Measurements from ENCODE around the gene LVRN. TPM values are rescaled to one million over a fixed set of nuclear protein-coding genes. Genes with fewer than 3 reads are reported as not detected.
"Not testable (repeated sequence)": the region's sequence is repeated elsewhere in the genome, so short reads cannot be mapped to it uniquely, and the experiment has no call there.

LVRN gene, protein sequence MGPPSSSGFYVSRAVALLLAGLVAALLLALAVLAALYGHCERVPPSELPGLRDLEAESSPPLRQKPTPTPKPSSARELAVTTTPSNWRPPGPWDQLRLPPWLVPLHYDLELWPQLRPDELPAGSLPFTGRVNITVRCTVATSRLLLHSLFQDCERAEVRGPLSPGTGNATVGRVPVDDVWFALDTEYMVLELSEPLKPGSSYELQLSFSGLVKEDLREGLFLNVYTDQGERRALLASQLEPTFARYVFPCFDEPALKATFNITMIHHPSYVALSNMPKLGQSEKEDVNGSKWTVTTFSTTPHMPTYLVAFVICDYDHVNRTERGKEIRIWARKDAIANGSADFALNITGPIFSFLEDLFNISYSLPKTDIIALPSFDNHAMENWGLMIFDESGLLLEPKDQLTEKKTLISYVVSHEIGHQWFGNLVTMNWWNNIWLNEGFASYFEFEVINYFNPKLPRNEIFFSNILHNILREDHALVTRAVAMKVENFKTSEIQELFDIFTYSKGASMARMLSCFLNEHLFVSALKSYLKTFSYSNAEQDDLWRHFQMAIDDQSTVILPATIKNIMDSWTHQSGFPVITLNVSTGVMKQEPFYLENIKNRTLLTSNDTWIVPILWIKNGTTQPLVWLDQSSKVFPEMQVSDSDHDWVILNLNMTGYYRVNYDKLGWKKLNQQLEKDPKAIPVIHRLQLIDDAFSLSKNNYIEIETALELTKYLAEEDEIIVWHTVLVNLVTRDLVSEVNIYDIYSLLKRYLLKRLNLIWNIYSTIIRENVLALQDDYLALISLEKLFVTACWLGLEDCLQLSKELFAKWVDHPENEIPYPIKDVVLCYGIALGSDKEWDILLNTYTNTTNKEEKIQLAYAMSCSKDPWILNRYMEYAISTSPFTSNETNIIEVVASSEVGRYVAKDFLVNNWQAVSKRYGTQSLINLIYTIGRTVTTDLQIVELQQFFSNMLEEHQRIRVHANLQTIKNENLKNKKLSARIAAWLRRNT
- total RNA-seq: 0.05 TPM in 1 of 2 replicates, not detected in the other

GRCh38 chr5:115962239-115962564 is at the start of gene LVRN:
LVRN (plus strand) TSS chr5:115962475; CDS start chr5:115962618, 143 bp downstream.
- intact Hi-C loops (cut with micrococcal nuclease): loop anchor here (5.0 kb wide), 1 partner anchor 610 kb away; the partner anchor contains the start of gene SEMA6A

DNA sequence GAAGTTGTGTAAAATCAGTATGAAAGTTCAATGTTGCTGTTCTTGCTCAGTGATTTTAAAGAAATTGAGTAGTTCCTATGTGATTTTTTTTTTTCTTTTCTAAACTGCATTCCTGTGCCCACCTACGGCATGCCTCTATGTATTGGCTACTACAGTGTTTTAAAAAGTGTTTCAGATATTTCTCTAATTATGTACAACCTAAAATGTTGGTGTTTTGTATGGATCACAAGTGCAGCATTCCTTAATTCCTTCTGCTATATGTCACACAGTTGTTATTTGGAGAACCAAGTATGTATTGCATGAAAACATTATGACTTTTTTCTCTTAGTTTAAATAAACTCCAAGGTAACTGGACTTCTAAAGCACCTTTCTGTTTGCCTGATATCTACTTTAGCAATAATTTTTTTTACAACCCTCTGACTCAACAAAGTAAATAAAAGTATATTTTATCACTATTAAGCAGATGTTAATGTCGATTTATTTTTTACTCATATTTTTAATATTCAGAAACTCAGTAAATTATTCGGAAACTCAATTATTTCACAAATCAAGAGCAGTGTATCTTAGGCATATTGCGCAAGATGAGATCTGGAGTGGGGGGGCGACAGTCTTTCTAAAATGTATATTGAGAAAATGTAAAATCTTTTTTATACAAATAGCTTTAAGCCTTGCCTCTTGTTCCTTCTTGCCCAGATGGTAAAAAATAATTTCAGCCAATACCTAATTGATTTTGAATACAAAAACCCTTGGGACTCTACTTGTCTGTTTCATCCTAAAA is 48.5 kb upstream of the LVRN start:
- intact Hi-C loops (cut with micrococcal nuclease): not testable (repeated sequence)

- intact Hi-C loops (cut with micrococcal nuclease): no loop called here
These were observed 42.0 kb upstream of the LVRN start for GRCh38 chr5:115920171-115920725.

DNA sequence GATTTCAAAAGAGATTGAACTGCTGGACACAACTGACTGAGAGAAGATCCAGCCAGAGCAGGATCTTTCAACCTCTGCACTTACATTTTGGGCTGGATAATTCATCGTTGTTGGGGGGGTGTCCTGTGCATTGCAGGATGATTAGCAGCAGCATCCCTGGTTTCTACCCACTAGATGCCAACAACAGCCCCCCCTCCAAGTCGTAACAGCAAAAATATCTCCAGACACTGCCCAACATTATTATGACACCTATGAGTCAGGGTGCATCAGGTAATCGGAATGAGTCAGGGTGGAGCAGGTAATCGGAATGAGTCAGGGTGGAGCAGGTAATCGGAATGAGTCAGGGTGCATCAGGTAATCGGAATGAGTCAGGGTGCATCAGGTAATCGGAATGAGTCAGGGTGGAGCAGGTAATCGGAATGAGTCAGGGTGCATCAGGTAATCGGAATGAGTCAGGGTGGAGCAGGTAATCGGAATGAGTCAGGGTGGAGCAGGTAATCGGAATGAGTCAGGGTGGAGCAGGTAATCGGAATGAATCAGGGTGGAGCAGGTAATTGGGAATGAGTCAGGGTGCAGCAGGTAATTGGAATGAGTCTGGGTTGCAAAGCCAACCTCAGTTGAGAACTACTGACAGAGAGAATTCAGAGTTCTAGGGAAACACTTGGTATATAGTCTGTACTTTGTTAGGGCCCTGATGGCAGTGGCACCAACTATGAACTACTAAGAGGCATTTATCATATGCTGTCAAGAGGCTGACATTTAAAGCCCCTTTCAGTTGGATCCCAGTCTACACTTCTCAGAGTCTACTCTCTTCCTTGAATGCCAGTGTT is 33.5 kb upstream of the LVRN start:
- intact Hi-C loops (cut with micrococcal nuclease): not testable (repeated sequence)

DNA sequence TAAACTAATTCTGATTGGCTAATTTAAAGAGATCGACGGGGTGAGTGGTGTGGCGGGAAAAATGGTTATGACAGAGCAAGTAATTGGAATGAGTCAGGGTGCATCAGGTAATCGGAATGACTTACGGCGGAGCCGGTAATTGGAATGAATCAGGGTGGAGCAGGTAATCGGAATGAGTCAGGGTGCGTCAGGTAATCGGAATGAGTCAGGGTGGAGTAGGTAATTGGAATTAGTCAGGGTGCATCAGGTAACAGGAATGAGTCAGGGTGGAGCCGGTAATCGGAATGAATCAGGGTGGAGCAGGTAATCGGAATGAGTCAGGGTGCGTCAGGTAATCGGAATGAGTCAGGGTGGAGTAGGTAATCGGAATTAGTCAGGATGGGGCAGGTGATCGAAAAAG is 32.1 kb upstream of the LVRN start:
- intact Hi-C loops (cut with micrococcal nuclease): not testable (repeated sequence)

DNA sequence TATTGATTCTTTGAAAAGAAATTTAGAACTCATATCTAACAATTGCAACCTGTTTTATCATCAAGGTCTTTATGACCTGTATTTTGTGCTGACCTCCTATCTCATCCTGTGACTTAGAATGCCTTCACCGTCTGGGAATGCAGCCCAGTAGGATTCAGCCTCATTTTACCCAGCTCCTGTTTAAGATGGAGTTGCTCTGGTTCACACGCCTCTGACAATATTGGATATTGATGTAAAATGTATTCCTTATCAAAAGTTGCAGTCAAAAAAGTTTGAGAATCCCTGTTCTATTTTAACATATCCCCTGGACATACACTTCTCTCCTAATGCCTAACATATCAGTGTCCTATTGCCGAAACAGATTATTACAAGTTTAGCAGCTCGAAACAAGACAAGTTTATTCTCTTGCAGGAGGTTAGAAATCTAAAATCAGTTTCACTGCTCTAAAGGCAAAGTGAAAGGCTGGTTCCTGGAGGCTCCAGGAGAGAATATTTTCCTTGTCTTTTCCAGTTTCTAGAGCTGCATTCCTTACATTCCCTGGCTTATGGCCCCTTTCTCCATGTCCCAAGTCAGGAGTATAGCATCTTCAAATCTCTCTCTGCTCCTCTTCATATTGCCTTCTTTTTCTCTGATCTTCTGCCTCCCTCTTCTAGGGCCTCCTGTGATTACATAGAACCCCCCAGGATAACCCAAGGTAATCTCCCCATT is 31.5 kb upstream of the LVRN start:
- intact Hi-C loops (cut with micrococcal nuclease): no loop called here

DNA sequence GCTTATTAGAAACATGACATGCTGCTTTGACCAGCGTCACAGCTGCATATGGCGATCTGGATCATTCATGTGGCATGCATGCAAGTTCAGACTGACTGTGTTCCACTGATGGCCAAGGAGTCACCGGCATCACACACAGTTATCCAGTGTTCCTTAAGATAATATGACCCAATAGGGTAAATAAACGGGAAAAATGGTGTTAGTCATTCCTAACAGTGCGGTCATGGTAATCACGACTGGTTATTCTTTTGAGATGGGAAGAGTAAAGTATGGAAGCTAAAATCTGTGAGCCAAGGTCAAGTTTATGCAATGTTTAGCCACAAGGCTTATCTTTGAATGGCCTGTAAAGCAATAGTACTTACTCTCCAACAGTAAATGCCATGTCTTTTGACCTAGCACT is 29.3 kb upstream of the LVRN start:
- intact Hi-C loops (cut with micrococcal nuclease): no loop called here

DNA sequence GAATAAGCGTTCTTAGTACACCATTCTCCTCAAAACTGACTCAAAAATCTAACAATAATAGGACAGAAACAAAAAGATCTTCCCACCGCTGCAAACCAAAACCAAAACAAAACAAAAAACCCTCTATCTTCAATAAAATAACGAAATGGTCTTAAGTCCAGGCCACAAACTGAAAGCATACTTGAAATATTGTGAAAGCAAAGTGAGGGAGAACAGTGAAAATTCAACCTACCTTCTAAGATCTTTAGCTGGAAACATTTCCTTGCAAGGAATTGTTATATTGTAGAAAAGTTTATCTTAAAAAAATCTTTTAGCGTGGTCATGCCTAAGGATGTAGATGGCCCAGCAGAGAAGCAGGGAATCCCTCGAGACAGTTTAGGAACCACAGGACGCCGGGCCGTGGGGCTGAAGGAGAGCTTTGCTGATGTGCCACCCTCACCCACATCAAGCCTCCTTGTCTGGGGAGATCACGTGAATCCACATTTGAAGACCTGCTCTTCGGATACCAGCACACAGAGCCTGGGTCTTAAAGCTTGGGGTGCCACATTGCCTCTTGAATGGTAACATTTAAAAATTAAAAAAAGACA is 27.8 kb upstream of the LVRN start:
- intact Hi-C loops (cut with micrococcal nuclease): no loop called here

- intact Hi-C loops (cut with micrococcal nuclease): no loop called here
These were observed 26.2 kb upstream of the LVRN start for GRCh38 chr5:115936031-115936430.

DNA sequence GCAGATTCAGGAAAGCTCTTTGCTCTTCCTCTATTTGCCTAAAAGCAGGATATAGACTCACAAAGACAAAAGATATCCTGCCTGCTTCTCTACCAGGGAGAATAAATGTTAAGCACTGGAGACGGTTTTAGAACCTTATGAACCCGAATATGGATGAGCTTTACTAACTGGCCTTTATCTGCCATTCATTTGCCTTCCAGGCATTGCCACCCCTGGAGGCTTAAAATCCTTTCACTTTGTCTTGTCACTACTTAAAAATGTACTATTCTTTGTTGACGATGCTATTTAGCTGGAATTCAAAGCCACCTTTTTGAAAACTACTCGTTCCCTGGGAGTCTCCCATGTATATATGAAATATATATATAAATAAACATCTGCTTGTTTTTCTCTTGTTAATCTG is 23.2 kb upstream of the LVRN start:
- intact Hi-C loops (cut with micrococcal nuclease): no loop called here

DNA sequence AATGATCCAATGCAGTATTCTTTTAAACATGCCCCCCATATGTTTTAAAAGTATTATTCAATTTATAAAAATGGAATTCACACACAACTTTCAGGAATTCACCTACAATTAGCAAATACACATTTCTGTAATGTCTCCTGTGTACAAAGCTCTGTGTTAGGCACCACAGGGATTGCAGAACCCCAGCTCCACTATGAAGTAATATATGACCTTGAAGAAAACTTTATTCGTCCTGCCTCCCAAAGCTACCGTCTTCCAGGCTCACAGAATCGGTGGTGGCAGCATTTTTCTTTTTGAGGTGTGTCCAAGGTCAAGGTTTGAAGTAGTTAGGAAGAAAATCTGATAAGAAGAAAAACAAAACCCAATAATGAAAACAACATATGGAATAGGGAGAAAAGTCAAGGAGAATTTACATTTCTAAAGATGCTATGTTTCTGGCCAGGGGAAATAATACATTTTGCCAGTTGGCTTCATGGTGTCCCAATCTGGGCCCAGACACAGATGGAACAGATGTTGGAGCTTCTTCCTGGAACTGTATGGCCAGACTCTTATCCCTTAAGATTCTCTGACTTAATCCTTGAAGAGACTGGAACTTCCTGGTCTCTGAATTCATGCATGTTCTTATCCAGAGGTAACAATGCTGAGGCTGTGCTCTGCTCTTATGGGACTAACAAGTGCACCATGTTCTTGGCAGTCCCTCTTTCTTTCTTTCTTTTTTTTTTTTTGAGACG is 22.0 kb upstream of the LVRN start:
- intact Hi-C loops (cut with micrococcal nuclease): no loop called here

DNA sequence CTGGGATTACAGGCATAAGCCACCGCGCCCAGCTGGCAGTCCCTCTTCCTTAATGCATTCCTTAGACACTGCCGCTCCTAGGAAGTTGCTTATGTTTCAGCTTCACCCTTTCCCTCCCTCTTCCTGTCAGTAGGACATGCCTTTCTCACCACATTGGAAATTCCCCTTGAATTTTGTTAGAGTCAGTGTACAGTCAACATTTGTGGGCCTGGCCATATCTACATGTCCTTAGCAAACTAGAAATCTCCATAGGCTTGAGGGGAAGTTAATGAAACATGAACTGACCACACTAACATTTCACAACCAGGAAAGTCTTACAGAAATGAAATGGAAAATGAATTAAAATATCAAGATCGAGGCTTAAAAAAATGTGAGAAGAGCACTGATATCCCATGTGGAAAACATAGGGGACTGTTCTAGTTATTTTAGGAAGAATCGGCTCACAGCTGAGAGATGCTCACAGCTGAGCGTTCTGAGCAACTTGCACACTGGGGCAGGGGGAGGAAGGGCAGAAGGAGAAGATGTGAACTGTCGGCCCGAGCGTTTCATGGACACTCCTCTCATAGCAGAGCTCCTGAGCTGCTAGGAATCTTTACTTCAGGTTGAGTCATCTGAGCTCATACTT is 21.1 kb upstream of the LVRN start:
- intact Hi-C loops (cut with micrococcal nuclease): no loop called here

- intact Hi-C loops (cut with micrococcal nuclease): no loop called here
These were observed 17.8 kb upstream of the LVRN start for GRCh38 chr5:115944501-115944900.

DNA sequence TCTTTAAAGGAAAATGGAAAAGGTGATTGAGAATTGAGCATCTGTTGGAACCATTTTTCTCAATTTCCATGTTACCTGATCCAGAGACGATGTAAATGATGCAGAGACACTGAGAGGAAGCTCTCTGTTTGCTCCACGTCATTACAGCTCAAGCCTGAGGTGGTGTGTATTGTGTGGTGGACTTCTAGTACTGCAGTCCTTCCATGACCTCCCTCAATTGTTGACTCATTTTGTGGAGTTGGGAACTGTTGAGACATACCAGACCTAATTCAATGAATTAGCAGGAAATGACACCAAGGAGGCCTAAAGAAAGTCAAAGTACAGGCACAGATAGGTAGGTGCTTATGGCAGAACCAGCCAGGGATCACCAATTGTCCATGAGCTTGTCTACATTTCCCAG is 15.6 kb upstream of the LVRN start:
- intact Hi-C loops (cut with micrococcal nuclease): no loop called here

- intact Hi-C loops (cut with micrococcal nuclease): no loop called here
These were observed 15.0 kb upstream of the LVRN start for GRCh38 chr5:115947260-115947659.

DNA sequence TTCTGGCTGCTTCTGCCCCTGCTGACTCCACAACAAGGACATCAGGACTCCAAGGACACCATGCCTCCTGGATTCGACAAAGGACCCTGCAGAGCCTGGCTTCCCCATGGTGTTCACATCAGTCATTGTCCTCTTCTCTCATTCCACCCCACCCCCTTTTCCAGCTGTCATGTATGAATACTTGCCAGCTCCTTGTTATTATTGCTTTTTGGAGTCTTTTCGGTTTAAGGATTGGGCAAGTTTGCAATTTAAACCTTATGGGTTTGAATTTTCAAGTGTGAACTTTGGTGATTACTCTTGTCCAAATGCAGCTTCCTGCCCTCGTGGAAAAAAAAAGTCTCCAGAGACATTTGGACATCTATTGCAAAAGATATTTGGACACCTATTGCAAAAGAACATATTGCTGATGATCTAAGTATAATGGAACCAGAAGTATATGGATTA is 14.2 kb upstream of the LVRN start:
- intact Hi-C loops (cut with micrococcal nuclease): no loop called here

- intact Hi-C loops (cut with micrococcal nuclease): no loop called here
These were observed 13.2 kb upstream of the LVRN start for GRCh38 chr5:115949096-115949495.

GRCh38 chr5:115952588-115952987 is 9.7 kb upstream of the LVRN start:
- intact Hi-C loops (cut with micrococcal nuclease): no loop called here
